OCI-M2 (cell line): ENCODE results near the gene CDC14A.
"Not testable (repeated sequence)": the region's sequence is repeated elsewhere in the genome, so short reads cannot be mapped to it uniquely, and the experiment has no call there.

Experiments
- DNase-seq: peaks from one replicate; lab custom pipeline; 2025; ENCODE audit not compliant: unreplicated experiment; lab: John Stamatoyannopoulos, UW

The CDC14A gene

GRCh38 chr1:100335436-100335835 lies 16.9 kb upstream of the CDC14A start:
- no peak for DNase-seq

GRCh38 chr1:100337878-100338277 lies 14.4 kb upstream of the CDC14A start:
- DNase-seq = not testable (repeated sequence)

- not testable (repeated sequence) for DNase-seq
Measured at GRCh38 chr1:100339735-100340134, 12.6 kb upstream of the CDC14A start.

GRCh38 chr1:100340494-100340893 lies 11.8 kb upstream of the CDC14A start:
- DNase-seq = no peak

GRCh38 chr1:100342348-100342747 lies 10.0 kb upstream of the CDC14A start:
- no peak for DNase-seq

- DNase-seq = no peak
Measured at GRCh38 chr1:100343897-100344296, 8.4 kb upstream of the CDC14A start.

GRCh38 chr1:100344774-100345173 lies 7.5 kb upstream of the CDC14A start:
- no peak for DNase-seq

GRCh38 chr1:100346387-100346786 lies 5.9 kb upstream of the CDC14A start:
- no peak for DNase-seq

- DNase-seq = no peak
Measured at GRCh38 chr1:100347009-100347966, 5.0 kb upstream of the CDC14A start.

GRCh38 chr1:100348549-100349144 lies 3.7 kb upstream of the CDC14A start:
- DNase-seq = no peak

GRCh38 chr1:100349246-100349645 lies 3.1 kb upstream of the CDC14A start:
- DNase-seq = no peak

GRCh38 chr1:100350787-100351094 lies 1.6 kb upstream of the CDC14A start:
- no peak for DNase-seq

GRCh38 chr1:100351095-100351887 lies 1.0 kb upstream of the CDC14A start:
- DNase-seq = peak; percentile 95

- DNase-seq = no peak
Measured at GRCh38 chr1:100353071-100353801, 930 bp downstream of the CDC14A start.

GRCh38 chr1:100353988-100354387 lies 1.7 kb downstream of the CDC14A start:
- DNase-seq = no peak

- no peak for DNase-seq
Measured at GRCh38 chr1:100354971-100355394, 2.7 kb downstream of the CDC14A start.

- DNase-seq = no peak
Measured at GRCh38 chr1:100358210-100358609, 5.9 kb downstream of the CDC14A start.

GRCh38 chr1:100359139-100359538 lies 6.8 kb downstream of the CDC14A start:
- DNase-seq = no peak

- no peak for DNase-seq
Measured at GRCh38 chr1:100360790-100361510, 8.6 kb downstream of the CDC14A start.

GRCh38 chr1:100361511-100362089 lies 9.3 kb downstream of the CDC14A start:
- DNase-seq = no peak
